Muscle of leg (tissue), 11 donors: Measurements from ENCODE around the gene ZNF391. TPM values are rescaled to one million over a fixed set of nuclear protein-coding genes. Genes with fewer than 3 reads are reported as not detected.
A peak's percentile ranks its signal among the peaks of the same experiment; 100 is the strongest.
"Not testable (repeated sequence)": the region's sequence is repeated elsewhere in the genome, so short reads cannot be mapped to it uniquely, and the experiment has no call there.

ENCODE experiments used
- DNase-seq: peaks from one replicate; pipeline ENCODE4 v3.0.0; 2013
- H3K27ac ChIP-seq: one replicate; pipeline ENCODE4 v1.5.1; 2013; ENCODE audit warnings: mild to moderate bottlenecking, low read length, control low read depth
- H3K27me3 ChIP-seq: one replicate; pipeline ENCODE4 v1.6.1; 2013; ENCODE audit warnings: low read length; ENCODE audit not compliant: control insufficient read depth, insufficient read depth
- H3K36me3 ChIP-seq: one replicate; pipeline ENCODE4 v1.6.1; 2013; ENCODE audit warnings: low read length; ENCODE audit not compliant: control insufficient read depth, insufficient read depth
- H3K4me1 ChIP-seq: one replicate; pipeline ENCODE4 v1.6.1; 2013; ENCODE audit warnings: low read length; ENCODE audit not compliant: control insufficient read depth, insufficient read depth
- H3K4me3 ChIP-seq: one replicate; pipeline ENCODE4 v1.5.1; 2013; ENCODE audit warnings: low read length, control low read depth
- H3K9me3 ChIP-seq: replicated peaks from 2 replicates; pipeline ENCODE4 v1.6.1; 2013; ENCODE audit warnings: low read depth, low read length; ENCODE audit not compliant: control insufficient read depth
- WGBS: methylation state at CpG from one replicate; pipeline ENCODE4 v1.1.5; 2013; ENCODE audit warnings: missing lambda C conversion rate; ENCODE audit not compliant: insufficient coverage; 5-methylcytosine and 5-hydroxymethylcytosine counted together
- polyA plus RNA-seq, 8 donors: library from polyadenylated mRNA; unstranded; fragments of 120-200 nt; gene quantifications; one replicate each; pipeline versions ENCODE4 v1.2.1 to v1.2.3, GENCODE V29; 2013; ENCODE audit warnings: inconsistent platforms in 1 of 8, low replicate concordance in 1 of 8; ENCODE audit not compliant: insufficient read length in 8 of 8, insufficient read depth in 1 of 8
- total RNA-seq: library from RNA; stranded (reverse); fragments of 120-200 nt; gene quantifications from one replicate; pipeline ENCODE4 v1.2.4, GENCODE V29; 2013

ZNF391 gene
- total and polyA plus RNA-seq, 9 donors, result 3.0 to 6.9 (median 4.5) TPM

DNA sequence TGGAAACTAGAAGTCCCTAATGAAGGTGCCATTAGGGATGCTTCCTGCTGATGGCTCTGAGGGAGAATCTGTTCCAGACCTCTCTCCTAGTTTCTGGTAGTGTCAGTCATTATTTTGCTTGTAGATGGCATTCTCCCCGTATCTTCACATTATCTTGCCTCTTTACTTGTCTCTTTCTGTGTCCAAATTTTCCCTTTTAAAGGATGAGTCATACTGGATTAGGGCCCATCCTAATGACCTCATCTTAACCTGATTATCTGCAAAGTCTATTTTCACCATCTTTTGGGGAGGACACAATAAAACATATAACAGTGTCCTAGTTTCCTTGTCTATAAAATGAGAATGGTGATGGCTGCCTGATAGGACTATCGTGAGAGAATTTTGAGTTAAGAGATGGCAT is 27.3 kb downstream of the ZNF391 start:
- H3K9me3 ChIP-seq, result no peaks in the 10 kb centered on the region
- no peaks in the 10 kb centered on the region for H3K27me3 ChIP-seq
- no CpG with 5 or more reads among the region's 2 CpGs for WGBS
- no peaks in the 10 kb centered on the region for H3K4me1 ChIP-seq
- no peak for DNase-seq
- H3K36me3 ChIP-seq, result no peaks in the 10 kb centered on the region
- H3K27ac ChIP-seq, result no peak overlapping the region
- no peak overlapping the region for H3K4me3 ChIP-seq

- no peak for DNase-seq
- Histone ChIP-seq H3K4me3 (no peak overlapping the region), H3K9me3 (no peaks in the 10 kb centered on the region), H3K27me3 (no peaks in the 10 kb centered on the region), H3K36me3 (no peaks in the 10 kb centered on the region), H3K27ac (no peak overlapping the region), H3K4me1 (no peaks in the 10 kb centered on the region)
Measured at GRCh38 chr6:27419363-27419762, 30.8 kb downstream of the ZNF391 start.

DNA sequence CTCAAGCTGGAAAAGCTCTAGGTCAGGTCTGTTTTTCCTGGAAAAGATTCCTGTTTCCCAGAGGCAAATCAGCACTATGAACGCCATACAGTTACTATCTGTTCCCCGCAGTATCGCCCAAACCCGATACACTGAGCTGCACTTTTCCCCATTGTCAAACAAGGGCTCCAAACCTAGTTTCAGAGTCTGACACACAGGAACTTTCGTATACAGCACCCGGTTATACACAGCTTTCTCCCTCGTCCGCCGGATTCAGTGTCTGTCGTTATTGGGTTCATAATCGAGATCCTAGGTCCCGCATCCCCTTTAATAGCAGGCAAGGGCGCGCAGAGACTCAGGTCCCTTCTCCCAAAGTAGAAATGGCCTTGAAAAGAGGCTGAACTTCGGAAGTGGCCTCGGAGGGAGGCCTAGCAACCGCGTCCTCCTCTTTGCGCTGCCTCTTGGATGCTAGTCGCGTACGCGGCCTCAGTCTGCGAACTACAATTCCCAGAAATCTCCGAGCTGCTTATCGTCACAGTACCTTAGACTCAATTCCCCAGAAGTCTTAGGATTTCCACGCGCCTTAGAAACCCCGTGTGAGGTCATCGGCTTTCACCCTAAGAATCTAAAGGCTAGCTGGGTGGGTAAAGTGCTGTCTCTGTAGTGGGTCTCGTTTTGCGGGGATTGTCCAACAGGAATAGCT is 34.2 kb downstream of the ZNF391 start:
- H3K4me3 ChIP-seq, result peak overlapping the region; percentile 3
- no peaks in the 10 kb centered on the region for H3K9me3 ChIP-seq
- 63% methylated on average over 18 of the region's 32 CpGs for WGBS
- no peaks in the 10 kb centered on the region for H3K36me3 ChIP-seq
- no peak overlapping the region for H3K27ac ChIP-seq
- H3K27me3 ChIP-seq, result no peaks in the 10 kb centered on the region
- peak; percentile 68 for DNase-seq
- no peaks in the 10 kb centered on the region for H3K4me1 ChIP-seq

- not testable (repeated sequence) for H3K9me3 ChIP-seq, H3K27ac ChIP-seq, DNase-seq, H3K27me3 ChIP-seq, H3K36me3 ChIP-seq, H3K4me1 ChIP-seq, H3K4me3 ChIP-seq
- 88% methylated on average over 25 of the region's 36 CpGs for WGBS
Measured at GRCh38 chr6:27424851-27425250, 36.3 kb downstream of the ZNF391 start.

- Histone ChIP-seq H3K4me3 (no peak overlapping the region), H3K36me3 (no peaks in the 10 kb centered on the region), H3K9me3 (peaks cover 2% of the 10 kb centered on the region), H3K27ac (no peak overlapping the region), H3K4me1 (no peaks in the 10 kb centered on the region), H3K27me3 (no peaks in the 10 kb centered on the region)
- DNase-seq, result no peak
- WGBS, result 82% methylated on average over 4 of the region's 4 CpGs
Measured at GRCh38 chr6:27426045-27426620, 37.6 kb downstream of the ZNF391 start.

DNA sequence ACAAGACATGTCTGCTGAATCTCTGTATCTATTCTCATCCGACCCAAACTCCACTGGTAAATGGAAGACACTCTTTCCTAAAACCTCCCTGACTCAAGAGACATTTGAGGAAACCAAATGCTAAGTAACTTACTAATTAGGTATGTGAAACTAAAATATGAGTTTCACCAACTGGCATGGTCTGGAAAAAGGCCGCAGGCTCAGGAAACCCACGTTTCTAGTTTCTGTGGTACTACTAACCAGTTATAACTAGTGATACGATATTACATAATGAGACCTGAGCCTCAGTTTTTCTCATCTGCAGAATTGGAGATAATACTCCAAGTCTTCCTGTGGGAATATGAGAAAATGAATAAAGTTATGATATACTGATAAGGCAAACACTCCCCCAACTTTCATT is 39.9 kb downstream of the ZNF391 start:
- no peaks in the 10 kb centered on the region for H3K36me3 ChIP-seq
- WGBS, result no CpG with 5 or more reads among the region's 4 CpGs
- DNase-seq, result no peak
- no peaks in the 10 kb centered on the region for H3K4me1 ChIP-seq
- no peak overlapping the region for H3K4me3 ChIP-seq
- no peak overlapping the region for H3K27ac ChIP-seq
- H3K27me3 ChIP-seq, result no peaks in the 10 kb centered on the region
- H3K9me3 ChIP-seq, result peaks cover 2% of the 10 kb centered on the region

- WGBS, result 80% methylated on average over 1 of the region's 2 CpGs
- no peak for DNase-seq
- no peaks in the 10 kb centered on the region for H3K4me1 ChIP-seq
- H3K9me3 ChIP-seq, result peaks cover 2% of the 10 kb centered on the region
- H3K36me3 ChIP-seq, result no peaks in the 10 kb centered on the region
- H3K4me3 ChIP-seq, result no peak overlapping the region
- no peaks in the 10 kb centered on the region for H3K27me3 ChIP-seq
- H3K27ac ChIP-seq, result no peak overlapping the region
Measured at GRCh38 chr6:27428966-27429365, 40.4 kb downstream of the ZNF391 start.

DNA sequence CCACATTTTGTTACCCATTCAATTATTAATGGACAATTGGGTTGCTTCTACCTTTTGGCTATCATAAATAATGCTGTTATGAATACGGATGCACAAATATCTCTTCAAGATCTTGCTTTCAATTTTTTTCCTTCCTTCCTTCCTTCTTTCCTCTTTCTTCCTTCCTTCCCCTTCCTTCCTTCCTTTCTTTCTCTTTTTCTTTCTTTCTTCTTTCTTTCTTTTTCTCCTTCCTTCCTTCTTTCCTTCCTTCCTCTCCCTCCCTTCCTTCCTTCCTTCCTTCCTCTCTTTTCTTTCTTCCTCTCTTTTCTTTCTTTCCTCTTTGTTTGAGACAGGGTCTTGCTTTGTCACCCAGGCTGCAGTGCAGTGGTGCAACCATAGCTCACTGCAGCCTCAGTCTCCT is 45.2 kb downstream of the ZNF391 start:
- Histone ChIP-seq H3K4me1 (no peaks in the 10 kb centered on the region), H3K27ac (no peak overlapping the region), H3K4me3 (no peak overlapping the region), H3K36me3 (no peaks in the 10 kb centered on the region), H3K9me3 (peaks cover 4% of the 10 kb centered on the region), H3K27me3 (no peaks in the 10 kb centered on the region)
- no peak for DNase-seq
- no CpG with 5 or more reads among the region's 1 CpG for WGBS

DNA sequence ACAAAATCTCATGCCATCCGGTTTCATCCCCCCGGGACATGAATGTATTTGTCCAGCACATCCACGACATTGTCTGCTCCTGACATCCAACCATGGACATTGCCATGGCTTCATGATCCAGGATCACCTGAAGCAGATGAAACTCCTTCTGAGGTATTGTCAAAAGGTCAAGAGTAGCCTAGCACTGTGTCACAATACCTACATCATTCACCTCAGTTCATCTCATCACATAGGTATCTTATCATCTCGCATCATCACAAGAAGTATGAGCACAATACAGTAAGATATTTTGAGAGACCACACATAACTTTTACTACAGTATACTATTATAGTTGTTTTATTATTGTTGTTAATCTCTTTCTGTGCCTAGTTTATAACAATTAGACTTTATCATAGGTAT is 50.8 kb downstream of the ZNF391 start:
- WGBS, result 83% methylated on average over 3 of the region's 4 CpGs
- Histone ChIP-seq H3K36me3 (no peaks in the 10 kb centered on the region), H3K4me1 (no peaks in the 10 kb centered on the region), H3K27ac (no peak overlapping the region), H3K27me3 (no peaks in the 10 kb centered on the region), H3K9me3 (peaks cover 2% of the 10 kb centered on the region), H3K4me3 (no peak overlapping the region)
- DNase-seq, result no peak

- Histone ChIP-seq H3K27me3 (no peaks in the 10 kb centered on the region), H3K36me3 (no peaks in the 10 kb centered on the region), H3K9me3 (peaks cover under 1% of the 10 kb centered on the region), H3K4me1 (no peaks in the 10 kb centered on the region), H3K27ac (no peak overlapping the region), H3K4me3 (no peak overlapping the region)
- DNase-seq, result no peak
- WGBS, result 100% methylated on average over 2 of the region's 3 CpGs
Measured at GRCh38 chr6:27441001-27441400, 52.4 kb downstream of the ZNF391 start.

GRCh38 chr6:27442932-27443331 is 54.4 kb downstream of the ZNF391 start:
- peaks cover 11% of the 10 kb centered on the region for H3K9me3 ChIP-seq

More at GRCh38 chr6:27442932-27443331, 54.4 kb downstream of the ZNF391 start:
- no peak overlapping the region for H3K27ac ChIP-seq
- H3K36me3 ChIP-seq, result no peaks in the 10 kb centered on the region
- H3K4me1 ChIP-seq, result no peaks in the 10 kb centered on the region
- WGBS, result no CpG with 5 or more reads among the region's 1 CpG
- DNase-seq, result no peak
- H3K4me3 ChIP-seq, result no peak overlapping the region
- H3K27me3 ChIP-seq, result no peaks in the 10 kb centered on the region
